Esophagus muscularis mucosa (tissue), 4 donors: ENCODE measurements around the gene ZNF576. TPM values are rescaled to one million over a fixed set of nuclear protein-coding genes. Genes with fewer than 3 reads are reported as not detected.

Experiments used
- total RNA-seq, 4 donors: library from RNA; depleted of rRNA; stranded (reverse); fragments of >200 nt; gene quantifications; one replicate each; pipeline versions ENCODE4 v1.1.0 to v1.2.1, GENCODE V29; 2016

The ZNF576 gene
- total RNA-seq, 4 donors from 2014 or later: 10.0 to 18.6 (median 16.6) TPM

Other genes starting within 250 kb of the ZNF576 start
- 1 to 10 TPM in 1 of 4 donors, under 1 TPM in 3; 0.42 to 4.3 (median 0.74) TPM for gene CD177, start 242.9 kb upstream of the ZNF576 start, total RNA-seq
- not detected for gene TEX101, start 181.7 kb upstream of the ZNF576 start, total RNA-seq
- 1 to 10 TPM in 1 of 4 donors, under 1 TPM in 3; 0.42 to 1.4 (median 0.84) TPM for gene LYPD3, start 131.0 kb upstream of the ZNF576 start, total RNA-seq
- gene PHLDB3, start 91.8 kb upstream of the ZNF576 start, total RNA-seq: 10 to 100 TPM; 10.3 to 16.2 (median 12.6) TPM
- gene ETHE1, start 69.4 kb upstream of the ZNF576 start, total RNA-seq: 10 to 100 TPM; 48.2 to 63.2 (median 55.9) TPM
- gene ZNF575, start 63.4 kb upstream of the ZNF576 start, total RNA-seq: under 1 TPM; 0.66 to 0.97 (median 0.82) TPM
- 10 to 100 TPM; 21.2 to 27.2 (median 24.4) TPM for gene XRCC1, start 21.1 kb upstream of the ZNF576 start, total RNA-seq
- gene PINLYP, start 20.8 kb upstream of the ZNF576 start, total RNA-seq: 1 to 10 TPM; 3.3 to 6.2 (median 4.9) TPM
- 10 to 100 TPM; 20.3 to 36.0 (median 28.6) TPM for gene IRGQ, start 461 bp upstream of the ZNF576 start, total RNA-seq
- gene SRRM5, start 15.5 kb downstream of the ZNF576 start, total RNA-seq: under 1 TPM; 0.13 to 0.42 (median 0.25) TPM
- 10 to 100 TPM; 33.2 to 61.3 (median 47.8) TPM for gene ZNF428, start 23.0 kb downstream of the ZNF576 start, total RNA-seq
- 10 to 100 TPM; 31.6 to 67.9 (median 46.9) TPM for gene CADM4, start 43.3 kb downstream of the ZNF576 start, total RNA-seq
- gene PLAUR, start 73.6 kb downstream of the ZNF576 start, total RNA-seq: 10 to 100 TPM in 3 of 4 donors, 1 to 10 TPM in 1; 7.5 to 45.7 (median 18.4) TPM
- not detected for gene IRGC, start 119.5 kb downstream of the ZNF576 start, total RNA-seq
- gene SMG9, start 158.4 kb downstream of the ZNF576 start, total RNA-seq: 10 to 100 TPM in 3 of 4 donors, 1 to 10 TPM in 1; 7.5 to 25.6 (median 22.3) TPM
- gene KCNN4, start 184.4 kb downstream of the ZNF576 start, total RNA-seq: 1 to 10 TPM; 1.7 to 6.7 (median 1.9) TPM
- gene LYPD5, start 205.9 kb downstream of the ZNF576 start, total RNA-seq: 10 to 100 TPM in 1 of 4 donors, 1 to 10 TPM in 3; 2.8 to 12.0 (median 8.2) TPM
- gene ZNF283, start 230.7 kb downstream of the ZNF576 start, total RNA-seq: 10 to 100 TPM in 1 of 4 donors, 1 to 10 TPM in 3; 6.4 to 11.5 (median 7.5) TPM